Upper lobe of left lung (tissue), 6 donors: ENCODE data around the gene GNPAT. TPM values are rescaled to one million over a fixed set of nuclear protein-coding genes. Genes with fewer than 3 reads are reported as not detected.
A peak's percentile ranks its signal among the peaks of the same experiment; 100 is the strongest.

Source experiments
- ATAC-seq, 2 donors: fragments of 200-7000 bp; cut with Tn5 transposase; one replicate each; pipeline ENCODE4 v1.9.1; 2022; ENCODE audit warnings: mild to moderate bottlenecking in 2 of 2, moderate library complexity in 2 of 2; ENCODE audit not compliant: low FRiP score in 2 of 2
- DNase-seq, 2 donors: peaks; one replicate each; pipeline ENCODE4 v3.0.0-alpha.2; 2019 to 2020
- H3K27ac ChIP-seq, 4 donors: fragments of 200-600 bp; sonication (generic); one replicate each; pipeline ENCODE4 v1.5.1; 2016 to 2019
- H3K27me3 ChIP-seq, 4 donors: fragments of 200-600 bp; sonication (generic); one replicate each; pipeline ENCODE4 v1.5.1; 2017 to 2019
- H3K36me3 ChIP-seq, 4 donors: fragments of 200-600 bp; sonication (generic); one replicate each; pipeline ENCODE4 v1.5.1; 2016 to 2019
- H3K4me1 ChIP-seq, 4 donors: fragments of 200-600 bp; sonication (generic); one replicate each; pipeline ENCODE4 v1.5.1; 2018 to 2019
- H3K4me3 ChIP-seq, 4 donors: fragments of 200-600 bp; sonication (generic); one replicate each; pipeline ENCODE4 v1.5.1; 2017 to 2019; ENCODE audit warnings: mild to moderate bottlenecking in 2 of 4, moderate library complexity in 1 of 4
- H3K9me3 ChIP-seq, 4 donors: fragments of 200-600 bp; sonication (generic); one replicate each; pipeline ENCODE4 v1.5.1; 2018 to 2019
- EP300 ChIP-seq, 4 donors: sonication (generic); formaldehyde crosslinking; IDR thresholded peaks; one replicate each; pipeline ENCODE4 v1.5.1; 2017; ENCODE audit warnings: antibody characterized with exemption in 4 of 4, control low read depth in 2 of 4
- POLR2A ChIP-seq, 4 donors: fragments of 450-650 bp; IDR thresholded peaks; one replicate each; pipeline ENCODE4 v1.5.1; 2016 to 2017; ENCODE audit warnings: antibody characterized with exemption in 4 of 4, mild to moderate bottlenecking in 2 of 4
- POLR2AphosphoS5 ChIP-seq, 2 donors: sonication (generic); formaldehyde crosslinking; IDR thresholded peaks; one replicate each; pipeline ENCODE4 v1.5.1; 2017; ENCODE audit warnings: antibody characterized with exemption in 2 of 2
- WGBS, 2 donors: methylation state at CpG; one replicate each; pipeline ENCODE4 v1.1.5; 2017 to 2018; 5-methylcytosine and 5-hydroxymethylcytosine counted together
- total RNA-seq, 6 donors: library from RNA; depleted of rRNA in 4 of 6; stranded (reverse); fragments of >200 nt in 4 of 6; gene quantifications; one replicate each; pipeline versions ENCODE4 v1.1.0 to v1.2.1, GENCODE V29; 2016 to 2021
- TF ChIP-seq, protein P1 (sequence below), 6 experiments: fragments of 450-650 bp in 4 of 6; fragments of 200-600 bp in 2 of 6; sonication (generic) in 2 of 6; IDR thresholded peaks; one replicate each; pipeline ENCODE4 v1.5.1; 2016 to 2019; ENCODE audit warnings: antibody characterized with exemption in 6 of 6
- donor health status: DM: no; HTN: no; CAD: no; lungs with moderate emphysema.
- donor health status: DM: no; HTN: yes; CAD: no; lungs with severe emphysema.

The GNPAT gene
- total RNA-seq, 6 donors from 2014 or later, result 14.0 to 65.0 (median 30.5) TPM

DNA sequence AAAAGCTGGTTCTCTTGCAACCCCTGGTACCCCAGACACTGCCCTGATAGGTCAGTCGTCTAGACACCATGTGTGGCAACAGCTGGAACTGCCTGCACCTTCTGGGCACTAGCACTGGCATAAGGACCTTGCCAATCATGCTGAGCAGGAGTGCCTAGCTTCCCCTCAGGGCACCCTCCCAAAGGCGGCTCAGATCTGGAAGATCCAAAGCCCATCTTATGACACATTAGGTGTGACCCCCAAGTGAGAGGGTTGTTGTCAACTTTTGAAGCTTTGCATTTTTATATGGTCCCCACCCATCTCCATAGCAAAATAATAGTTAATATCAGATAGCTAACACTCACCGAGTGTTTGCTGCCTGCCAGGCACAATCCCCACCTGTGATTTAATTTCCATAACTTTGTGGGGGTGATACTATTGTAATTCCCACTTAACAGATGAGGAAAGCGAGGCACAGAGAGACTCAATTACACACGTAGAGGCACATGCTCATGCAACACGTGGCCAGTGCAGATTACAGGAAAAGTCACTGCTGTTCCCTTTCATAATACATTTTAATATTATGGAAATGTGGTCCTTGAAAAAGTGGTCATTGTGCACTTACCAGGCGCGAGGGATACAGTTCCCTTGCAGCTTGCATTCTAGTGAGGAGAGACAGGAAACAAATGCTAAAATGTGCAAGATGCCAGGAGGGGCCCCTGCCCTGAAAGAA, 70.9 kb downstream of the GNPAT start:
- Histone ChIP-seq H3K4me1 (no peaks in the 10 kb centered on the region), H3K9me3 (no peaks in the 10 kb centered on the region), H3K4me3 (no peak overlapping the region), H3K27me3 (no peaks in the 10 kb centered on the region), H3K36me3 (no peaks in the 10 kb centered on the region), H3K27ac (no peak overlapping the region)
- 80 to 86% methylated on average over 8 of the region's 8 CpGs for WGBS, 2 donors
- DNase-seq (no peak), ATAC-seq (no peak)
- TF ChIP-seq EP300 (IDR thresholded peaks at IDR 0.05), result no peak

DNA sequence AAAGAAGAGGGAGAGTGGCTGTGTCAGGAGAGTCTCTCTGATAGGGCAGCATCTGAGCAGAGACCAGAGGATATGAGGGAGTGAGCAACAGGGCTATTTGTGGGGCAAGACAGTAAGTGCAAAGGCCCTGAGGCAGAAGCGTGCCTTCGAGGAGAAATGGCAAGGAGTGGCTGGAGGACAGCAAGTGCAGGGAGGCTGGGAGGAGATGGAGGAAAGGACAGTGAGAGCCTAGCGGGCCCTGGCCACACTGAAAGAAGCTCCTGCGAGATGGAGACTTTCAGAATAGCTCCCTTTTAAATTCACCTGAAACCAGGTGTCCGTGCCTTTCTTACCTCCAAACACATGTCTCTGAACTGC, 71.4 kb downstream of the GNPAT start:
- H3K9me3 ChIP-seq, result no peaks in the 10 kb centered on the region
- WGBS, 2 donors, result 95 to 97% methylated on average over 5 of the region's 5 CpGs
- H3K36me3 ChIP-seq, result no peaks in the 10 kb centered on the region
- DNase-seq, result no peak
- no peaks in the 10 kb centered on the region for H3K27me3 ChIP-seq
- H3K4me3 ChIP-seq, result no peak overlapping the region
- TF ChIP-seq POLR2AphosphoS5 (IDR thresholded peaks at IDR 0.05), result no peak
- no peak for TF ChIP-seq POLR2A (IDR thresholded peaks at IDR 0.05)
- TF ChIP-seq, protein P1, sequence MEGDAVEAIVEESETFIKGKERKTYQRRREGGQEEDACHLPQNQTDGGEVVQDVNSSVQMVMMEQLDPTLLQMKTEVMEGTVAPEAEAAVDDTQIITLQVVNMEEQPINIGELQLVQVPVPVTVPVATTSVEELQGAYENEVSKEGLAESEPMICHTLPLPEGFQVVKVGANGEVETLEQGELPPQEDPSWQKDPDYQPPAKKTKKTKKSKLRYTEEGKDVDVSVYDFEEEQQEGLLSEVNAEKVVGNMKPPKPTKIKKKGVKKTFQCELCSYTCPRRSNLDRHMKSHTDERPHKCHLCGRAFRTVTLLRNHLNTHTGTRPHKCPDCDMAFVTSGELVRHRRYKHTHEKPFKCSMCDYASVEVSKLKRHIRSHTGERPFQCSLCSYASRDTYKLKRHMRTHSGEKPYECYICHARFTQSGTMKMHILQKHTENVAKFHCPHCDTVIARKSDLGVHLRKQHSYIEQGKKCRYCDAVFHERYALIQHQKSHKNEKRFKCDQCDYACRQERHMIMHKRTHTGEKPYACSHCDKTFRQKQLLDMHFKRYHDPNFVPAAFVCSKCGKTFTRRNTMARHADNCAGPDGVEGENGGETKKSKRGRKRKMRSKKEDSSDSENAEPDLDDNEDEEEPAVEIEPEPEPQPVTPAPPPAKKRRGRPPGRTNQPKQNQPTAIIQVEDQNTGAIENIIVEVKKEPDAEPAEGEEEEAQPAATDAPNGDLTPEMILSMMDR (IDR thresholded peaks at IDR 0.05), result no peak
- TF ChIP-seq EP300 (IDR thresholded peaks at IDR 0.05), result no peak
- ATAC-seq, result no peak
- H3K4me1 ChIP-seq, result no peaks in the 10 kb centered on the region
- no peak overlapping the region for H3K27ac ChIP-seq

GRCh38 chr1:231313661-231314060, 72.6 kb downstream of the GNPAT start:
- DNase-seq, result no peak
- Histone ChIP-seq H3K27me3 (no peaks in the 10 kb centered on the region), H3K4me3 (no peak overlapping the region), H3K9me3 (no peaks in the 10 kb centered on the region), H3K4me1 (no peaks in the 10 kb centered on the region), H3K27ac (no peak overlapping the region), H3K36me3 (no peaks in the 10 kb centered on the region)
- TF ChIP-seq POLR2AphosphoS5 (IDR thresholded peaks at IDR 0.05) (no peak), EP300 (IDR thresholded peaks at IDR 0.05) (no peak), POLR2A (IDR thresholded peaks at IDR 0.05) (no peak)
- TF ChIP-seq, protein P1 (IDR thresholded peaks at IDR 0.05), result no peak
- no peak for ATAC-seq
- WGBS, 2 donors, result 80 to 90% methylated on average over 4 of the region's 4 CpGs

- no peak for TF ChIP-seq POLR2A (IDR thresholded peaks at IDR 0.05)
- no peak for TF ChIP-seq EP300 (IDR thresholded peaks at IDR 0.05)
- no peak for TF ChIP-seq POLR2AphosphoS5 (IDR thresholded peaks at IDR 0.05)
- TF ChIP-seq, protein P1 (IDR thresholded peaks at IDR 0.05), result peak in 5 of 6 experiments; percentile 32 to 49 (median 33)
- ATAC-seq (peak in 1 of 2 donors; percentile 76), DNase-seq (peak; percentile 24 to 83)
- Histone ChIP-seq H3K4me3 (no peak overlapping the region), H3K27me3 (no peaks in the 10 kb centered on the region), H3K4me1 (no peaks in the 10 kb centered on the region), H3K9me3 (no peaks in the 10 kb centered on the region), H3K36me3 (no peaks in the 10 kb centered on the region), H3K27ac (no peak overlapping the region)
- WGBS, 2 donors, result 38 to 50% methylated on average over 10 to 11 of the region's 11 CpGs
Measured at GRCh38 chr1:231315887-231316286, 74.9 kb downstream of the GNPAT start.

DNA sequence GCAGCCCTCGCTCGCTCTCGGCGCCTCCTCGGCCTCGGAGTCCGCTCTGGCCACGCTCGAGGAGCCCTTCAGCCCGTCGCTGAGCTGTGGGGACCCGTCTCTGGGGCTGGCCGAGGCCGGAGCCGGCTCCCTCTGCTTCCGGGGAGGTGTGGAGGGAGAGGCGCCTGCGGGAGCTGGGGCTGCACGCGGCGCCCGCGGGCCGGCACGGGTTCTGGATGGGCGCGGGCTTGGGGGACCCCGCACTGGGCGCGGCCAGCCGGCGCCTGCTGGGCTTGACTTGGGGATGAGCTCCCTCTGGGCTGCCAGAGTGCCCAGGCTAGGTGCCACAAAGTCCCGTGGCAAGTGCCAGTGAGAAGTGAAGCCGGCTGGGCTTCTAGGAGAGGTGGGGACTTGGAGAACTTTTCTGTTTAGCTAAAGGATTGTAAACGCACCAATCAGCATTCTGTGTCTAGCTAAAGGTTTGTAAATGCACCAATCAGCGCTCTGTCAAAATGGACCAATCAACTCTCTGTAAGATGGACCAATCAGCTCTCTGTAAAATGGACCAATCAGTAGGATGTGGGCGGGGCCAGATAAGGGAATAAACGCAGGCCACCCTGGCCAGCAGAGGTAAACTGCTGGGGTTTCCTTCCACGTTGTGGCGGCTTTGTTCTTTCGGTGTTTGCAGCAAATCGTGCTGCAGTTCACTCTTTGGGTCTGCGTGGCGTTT, 76.4 kb downstream of the GNPAT start:
- whole genome bisulfite sequencing, 2 donors, result 97% methylated on average over 38 to 40 of the region's 44 CpGs
- Histone ChIP-seq H3K9me3 (no peaks in the 10 kb centered on the region), H3K36me3 (no peaks in the 10 kb centered on the region), H3K27me3 (no peaks in the 10 kb centered on the region), H3K27ac (no peak overlapping the region), H3K4me1 (no peaks in the 10 kb centered on the region), H3K4me3 (no peak overlapping the region)
- ATAC-seq (no peak), DNase-seq (peak in 1 of 2 donors; percentile 81)
- TF ChIP-seq POLR2A (IDR thresholded peaks at IDR 0.05) (no peak), POLR2AphosphoS5 (IDR thresholded peaks at IDR 0.05) (no peak), EP300 (IDR thresholded peaks at IDR 0.05) (no peak)
- TF ChIP-seq, protein P1 (IDR thresholded peaks at IDR 0.05), result no peak
